Urinary bladder (tissue), 4 donors: ENCODE results near the gene HADHA. TPM values are rescaled to one million over a fixed set of nuclear protein-coding genes. Genes with fewer than 3 reads are reported as not detected.

Experiments used
- DNase-seq: peaks from one replicate; pipeline ENCODE4 v3.0.0-alpha.2; 2015; ENCODE audit errors: extremely low spot score
- H3K27ac ChIP-seq: one replicate; pipeline ENCODE4 v1.5.1; 2013; ENCODE audit warnings: low read depth, mild to moderate bottlenecking, moderate library complexity
- H3K36me3 ChIP-seq: one replicate; pipeline ENCODE4 v1.6.1; 2013; ENCODE audit warnings: mild to moderate bottlenecking, moderate library complexity; ENCODE audit not compliant: insufficient read depth
- H3K4me1 ChIP-seq: one replicate; pipeline ENCODE4 v1.6.1; 2013; ENCODE audit warnings: mild to moderate bottlenecking, moderate library complexity; ENCODE audit not compliant: insufficient read depth
- H3K4me3 ChIP-seq: one replicate; pipeline ENCODE4 v1.5.1; 2013; ENCODE audit warnings: low read depth, low read length
- WGBS: extraction: QIAGEN DNeasy Blood & Tissue Kit; methylation state at CpG from one replicate; pipeline ENCODE4 v1.1.7; 2013; 5-methylcytosine and 5-hydroxymethylcytosine counted together
- polyA plus RNA-seq: library from polyadenylated mRNA; stranded (reverse); fragments of 200-250 nt; gene quantifications from one replicate; pipeline ENCODE4 v1.2.3, GENCODE V29; 2013
- total RNA-seq: library from RNA; depleted of rRNA; stranded (reverse); fragments of >200 nt; gene quantifications from one replicate; pipeline ENCODE4 v1.2.3, GENCODE V29; 2014
- donor health status: healthy with polysubstance abuse.
- donor health status: healthy.

HADHA gene
- total and polyA plus RNA-seq, 2 donors: 107 to 122 TPM

DNA sequence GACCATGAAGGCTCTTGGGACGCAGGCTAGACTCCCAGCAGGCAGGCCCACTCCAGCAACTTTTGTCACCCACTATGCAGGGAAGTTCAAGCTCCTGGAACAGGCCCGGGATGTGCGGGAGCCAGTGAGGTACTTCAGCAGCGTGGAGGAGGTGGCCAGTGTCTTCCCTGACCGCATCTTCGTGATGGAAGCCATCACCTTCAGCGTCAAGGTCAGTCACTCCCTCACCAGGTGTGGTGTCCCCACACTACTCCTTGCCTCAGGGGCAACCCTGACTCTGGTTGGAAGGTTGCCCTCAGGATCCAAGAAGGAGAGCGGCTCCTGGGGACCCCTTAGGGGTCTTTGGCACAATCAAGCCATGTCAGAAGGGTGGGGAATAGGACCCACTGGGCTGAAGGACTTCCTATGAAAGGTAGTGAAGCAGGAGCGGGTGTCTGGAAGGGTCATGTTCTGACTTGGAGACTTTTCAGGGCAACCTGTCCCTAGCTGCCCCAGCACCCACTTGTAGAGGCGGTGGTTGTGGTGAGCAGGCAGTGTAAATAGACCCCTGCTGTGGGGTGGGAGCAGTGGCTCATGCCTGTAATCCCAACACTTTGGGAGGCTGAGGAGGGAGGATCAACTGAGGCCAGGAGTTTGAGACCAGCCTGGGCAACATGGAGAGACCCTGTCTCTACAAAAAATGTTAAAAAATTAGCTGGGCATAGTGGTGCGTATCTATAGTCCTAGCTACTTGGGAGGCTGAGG lies 61.4 kb downstream of the HADHA start:
- Histone ChIP-seq H3K27ac (no peak overlapping the region), H3K36me3 (no peaks in the 10 kb centered on the region), H3K4me1 (no peaks in the 10 kb centered on the region), H3K4me3 (no peak overlapping the region)
- DNase-seq: no peak
- 98% methylated on average over 11 of the region's 11 CpGs for WGBS

DNA sequence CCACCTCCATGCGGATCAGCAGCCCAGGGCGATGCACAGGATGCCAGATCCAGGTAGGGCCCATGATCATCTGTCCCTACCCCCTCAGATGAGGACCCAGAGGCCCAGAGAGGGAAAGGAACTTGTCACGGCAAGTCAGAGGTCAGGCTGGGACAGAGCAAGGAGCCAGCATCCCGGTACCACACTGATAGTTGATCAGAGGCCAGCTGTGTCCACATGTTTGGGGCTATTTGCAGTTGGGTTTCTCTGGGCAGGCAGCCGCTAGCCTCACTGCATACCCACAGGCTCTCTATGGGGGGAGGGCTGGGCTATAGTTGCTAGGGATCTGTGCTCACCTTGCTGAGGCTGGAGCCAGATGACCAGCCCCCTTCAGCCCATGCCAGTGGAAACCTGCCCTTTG lies 62.0 kb downstream of the HADHA start:
- no peak overlapping the region for H3K27ac ChIP-seq
- H3K4me3 ChIP-seq: no peak overlapping the region
- 84% methylated on average over 5 of the region's 5 CpGs for WGBS

DNA sequence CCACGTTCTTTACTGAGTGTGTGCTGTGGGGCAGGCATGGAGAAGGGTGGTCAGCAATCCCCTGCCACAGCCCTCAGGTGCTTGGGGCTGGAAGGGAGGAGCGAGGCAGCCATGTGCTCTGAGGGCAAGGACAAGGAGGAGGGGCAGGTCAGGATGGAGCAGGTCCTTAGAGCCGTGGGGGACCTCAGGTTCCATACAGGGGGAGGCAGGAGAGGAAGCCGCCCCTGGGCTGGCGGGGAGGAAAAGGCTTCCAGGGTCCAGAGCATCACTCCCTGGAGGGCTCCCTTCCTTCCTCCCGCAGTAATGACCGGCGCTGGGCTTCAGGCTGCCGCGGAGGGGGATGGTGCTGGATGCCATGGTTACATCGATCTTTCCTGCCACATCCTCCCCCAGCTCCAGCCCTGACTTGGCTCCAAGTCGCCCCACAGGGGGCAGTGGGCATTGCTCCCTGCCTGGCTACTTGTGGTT lies 65.0 kb downstream of the HADHA start:
- Histone ChIP-seq H3K4me1 (no peaks in the 10 kb centered on the region), H3K27ac (no peak overlapping the region), H3K4me3 (no peak overlapping the region), H3K36me3 (no peaks in the 10 kb centered on the region)
- DNase-seq: no peak
- WGBS: 45% methylated on average over 12 of the region's 12 CpGs

More for the DNA sequence above, 62.0 kb downstream of the HADHA start:
- Histone ChIP-seq H3K4me1 (no peaks in the 10 kb centered on the region), H3K36me3 (no peaks in the 10 kb centered on the region)
- no peak for DNase-seq

DNA sequence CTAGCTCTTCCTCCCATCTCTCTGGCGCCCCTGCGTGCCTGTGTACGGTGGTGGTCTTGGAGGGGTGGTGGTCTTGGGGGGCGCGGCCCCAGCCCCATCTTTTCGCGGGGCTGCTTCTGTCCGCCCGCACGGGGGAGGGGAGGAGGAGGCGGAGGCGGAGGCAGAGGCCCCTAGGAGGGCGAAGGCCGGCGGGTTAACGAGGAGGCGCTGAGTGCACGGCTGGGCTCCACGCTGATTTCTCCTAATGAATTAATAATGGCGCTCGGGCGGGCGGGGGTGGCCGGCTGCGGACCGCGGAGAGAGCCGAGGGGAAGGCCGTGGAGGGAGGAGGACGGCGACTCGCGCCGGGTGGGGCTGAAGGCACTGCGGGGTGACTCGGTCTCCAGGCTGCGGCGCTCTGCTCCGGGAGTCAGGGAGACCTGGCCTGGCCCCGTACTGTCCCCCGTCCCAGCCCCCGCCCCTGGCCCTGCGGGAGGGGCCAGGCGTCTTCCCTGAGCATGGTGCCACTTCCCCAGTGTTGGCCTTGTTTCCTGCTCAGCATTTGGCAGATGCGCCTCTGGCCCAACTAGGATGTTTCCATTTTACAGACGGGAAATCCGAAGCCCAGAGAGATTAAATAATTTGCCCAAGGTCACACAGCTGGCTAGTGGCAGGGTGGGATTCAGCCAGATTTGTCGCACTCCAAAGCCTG lies 65.5 kb downstream of the HADHA start:
- Histone ChIP-seq H3K36me3 (no peaks in the 10 kb centered on the region), H3K4me3 (peak overlapping the region; percentile 45), H3K4me1 (peaks cover 1% of the 10 kb centered on the region), H3K27ac (no peak overlapping the region)
- DNase-seq: no peak
- 2% methylated on average over 48 of the region's 48 CpGs for WGBS

DNA sequence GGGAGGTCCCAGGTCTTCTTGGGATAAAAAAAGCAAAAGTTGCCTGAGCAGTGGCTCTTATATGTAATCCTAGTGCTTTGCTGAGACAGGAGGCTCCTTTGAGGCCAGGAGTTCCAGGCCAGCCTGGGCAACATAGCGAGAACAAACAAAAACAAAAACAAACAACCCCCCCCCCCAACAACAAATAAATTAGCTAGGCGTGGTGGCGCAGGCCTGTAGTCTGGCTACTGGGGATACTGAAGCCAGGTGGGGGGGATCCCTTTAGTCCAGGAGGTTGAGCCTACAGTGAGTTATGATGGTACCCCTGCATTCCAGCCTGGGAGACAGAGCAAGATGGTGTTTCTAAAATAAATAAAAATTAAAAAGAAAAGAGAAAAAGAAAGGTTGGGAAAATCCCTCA lies 66.2 kb downstream of the HADHA start:
- H3K4me3 ChIP-seq: peak overlapping the region; percentile 45
- 92% methylated on average over 3 of the region's 3 CpGs for WGBS
- DNase-seq: no peak

DNA sequence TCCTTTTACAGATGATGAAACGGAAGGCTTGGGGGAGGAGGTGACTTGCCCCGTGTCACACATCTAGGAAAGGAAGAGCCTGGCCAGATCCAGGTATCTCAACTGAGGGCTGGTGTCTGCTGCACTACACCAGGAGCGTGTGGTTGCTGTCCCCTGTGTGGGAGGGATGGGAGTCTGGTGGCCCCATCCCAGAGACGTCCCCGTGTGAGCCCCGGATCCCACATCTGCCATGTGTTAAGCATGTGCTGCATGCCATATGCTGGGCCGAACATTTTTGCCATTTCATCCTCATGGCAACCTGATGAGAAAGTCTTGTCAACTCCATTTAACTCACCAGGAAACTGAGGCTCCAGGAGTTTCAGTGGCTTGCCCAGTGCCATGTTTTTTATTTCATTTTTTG lies 67.3 kb downstream of the HADHA start:
- Histone ChIP-seq H3K36me3 (no peaks in the 10 kb centered on the region), H3K4me3 (no peak overlapping the region), H3K4me1 (peaks cover 1% of the 10 kb centered on the region), H3K27ac (no peak overlapping the region)
- no peak for DNase-seq
- 91% methylated on average over 7 of the region's 7 CpGs for WGBS

More for the DNA sequence above, 66.2 kb downstream of the HADHA start:
- Histone ChIP-seq H3K27ac (no peak overlapping the region), H3K4me1 (peaks cover 1% of the 10 kb centered on the region), H3K36me3 (no peaks in the 10 kb centered on the region)

DNA sequence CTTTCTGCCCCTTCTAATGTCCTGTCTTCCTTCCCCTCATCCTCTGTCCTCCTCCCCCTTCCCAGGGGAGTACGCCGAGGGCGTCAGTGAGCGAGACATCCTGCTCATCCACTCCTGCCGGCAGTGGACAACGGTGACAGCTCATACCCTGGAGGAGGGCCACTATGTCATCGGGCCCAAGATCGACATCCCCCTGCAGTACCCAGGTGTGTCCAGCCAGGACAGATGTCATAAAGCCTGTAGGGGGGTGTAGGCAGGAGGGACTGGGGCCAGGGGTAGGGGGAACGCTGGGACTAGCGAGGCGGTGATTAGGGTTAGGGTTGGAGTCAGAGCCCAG lies 68.2 kb downstream of the HADHA start:
- WGBS: 78% methylated on average over 11 of the region's 11 CpGs
- no peak for DNase-seq
- no peak overlapping the region for H3K4me3 ChIP-seq
- H3K4me1 ChIP-seq: peaks cover 1% of the 10 kb centered on the region
- H3K36me3 ChIP-seq: no peaks in the 10 kb centered on the region
- H3K27ac ChIP-seq: no peak overlapping the region

DNA sequence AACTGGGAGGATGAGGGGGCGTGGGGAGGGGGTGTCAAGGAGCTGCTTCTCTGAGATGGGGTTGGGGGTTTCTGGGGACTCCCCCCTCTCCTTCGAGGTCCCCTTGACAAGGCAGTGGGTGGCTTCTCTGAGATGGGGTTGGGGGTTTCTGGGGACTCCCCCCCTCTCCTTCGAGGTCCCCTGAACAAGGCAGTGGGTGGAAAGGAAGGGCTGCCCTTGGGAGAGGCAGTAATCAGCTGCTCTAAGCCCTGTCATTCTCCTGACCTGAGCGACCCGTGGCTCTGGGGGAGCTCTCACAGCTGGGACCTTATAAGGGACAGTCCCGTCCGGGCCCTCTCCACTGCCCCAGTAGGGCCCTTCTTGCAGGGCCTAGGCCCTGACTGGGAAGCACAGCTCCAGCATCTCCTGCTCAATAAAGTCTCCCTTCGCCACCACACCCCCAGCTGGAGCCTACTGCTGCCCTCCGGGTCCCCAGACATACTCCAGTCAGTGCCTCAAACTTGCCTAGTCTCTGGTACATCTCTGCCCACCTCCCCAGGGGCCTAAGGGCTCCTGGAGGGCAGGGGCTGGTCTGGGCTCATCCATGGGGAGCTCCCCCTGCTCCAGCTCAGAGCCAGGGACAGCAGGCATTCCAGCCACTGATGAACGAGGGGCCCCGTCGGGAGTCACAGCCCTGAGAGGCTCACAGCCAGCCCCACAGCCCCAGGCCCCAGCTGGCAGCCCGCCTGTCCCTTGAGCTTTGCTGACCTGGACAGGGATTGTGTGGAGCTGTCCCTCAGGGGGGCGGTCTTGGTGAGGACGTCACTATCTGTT lies 68.8 kb downstream of the HADHA start:
- WGBS: 71% methylated on average over 15 of the region's 15 CpGs
- Histone ChIP-seq H3K4me3 (no peak overlapping the region), H3K4me1 (peaks cover 1% of the 10 kb centered on the region), H3K36me3 (no peaks in the 10 kb centered on the region), H3K27ac (no peak overlapping the region)
- DNase-seq: no peak

DNA sequence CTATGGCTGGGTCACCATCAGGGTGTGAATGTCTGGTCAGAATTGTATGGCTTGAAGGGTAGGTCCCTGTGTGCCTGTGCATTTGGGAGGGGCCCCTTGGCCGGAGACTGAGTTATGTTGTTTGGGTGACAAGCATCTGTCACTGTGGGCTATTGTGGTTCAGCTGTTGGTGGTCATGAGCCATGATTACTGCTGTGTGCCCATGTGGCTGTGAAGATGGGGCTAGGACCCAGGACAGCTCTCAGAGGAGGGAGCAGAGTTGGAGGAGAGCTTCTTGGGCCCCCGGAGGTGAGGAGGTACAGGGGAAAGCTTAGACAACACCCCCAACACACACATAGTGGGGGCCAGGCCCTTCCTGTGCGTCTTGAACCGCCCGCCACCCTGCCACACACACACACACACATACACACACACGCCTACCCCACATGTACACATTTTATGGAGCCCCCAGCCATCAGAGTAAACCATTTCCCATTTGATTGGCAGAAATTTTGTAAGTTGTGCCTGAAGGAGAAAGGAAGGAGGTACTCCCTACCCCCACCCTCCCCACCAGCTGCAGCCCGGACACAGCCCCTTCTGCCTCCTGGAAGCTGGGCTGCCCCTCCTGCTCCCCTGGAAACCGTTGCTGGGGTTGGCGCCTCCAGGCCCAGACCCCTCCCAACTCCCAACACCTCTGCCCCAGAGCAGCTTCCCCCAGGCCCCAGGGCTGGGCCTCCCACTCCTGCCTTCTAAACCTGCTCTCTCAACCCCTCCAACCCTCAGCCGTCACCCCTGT lies 69.6 kb downstream of the HADHA start:
- no peaks in the 10 kb centered on the region for H3K36me3 ChIP-seq
- no peak for DNase-seq
- peaks cover 1% of the 10 kb centered on the region for H3K4me1 ChIP-seq
- 76% methylated on average over 10 of the region's 10 CpGs for WGBS
- H3K27ac ChIP-seq: no peak overlapping the region
- H3K4me3 ChIP-seq: no peak overlapping the region

DNA sequence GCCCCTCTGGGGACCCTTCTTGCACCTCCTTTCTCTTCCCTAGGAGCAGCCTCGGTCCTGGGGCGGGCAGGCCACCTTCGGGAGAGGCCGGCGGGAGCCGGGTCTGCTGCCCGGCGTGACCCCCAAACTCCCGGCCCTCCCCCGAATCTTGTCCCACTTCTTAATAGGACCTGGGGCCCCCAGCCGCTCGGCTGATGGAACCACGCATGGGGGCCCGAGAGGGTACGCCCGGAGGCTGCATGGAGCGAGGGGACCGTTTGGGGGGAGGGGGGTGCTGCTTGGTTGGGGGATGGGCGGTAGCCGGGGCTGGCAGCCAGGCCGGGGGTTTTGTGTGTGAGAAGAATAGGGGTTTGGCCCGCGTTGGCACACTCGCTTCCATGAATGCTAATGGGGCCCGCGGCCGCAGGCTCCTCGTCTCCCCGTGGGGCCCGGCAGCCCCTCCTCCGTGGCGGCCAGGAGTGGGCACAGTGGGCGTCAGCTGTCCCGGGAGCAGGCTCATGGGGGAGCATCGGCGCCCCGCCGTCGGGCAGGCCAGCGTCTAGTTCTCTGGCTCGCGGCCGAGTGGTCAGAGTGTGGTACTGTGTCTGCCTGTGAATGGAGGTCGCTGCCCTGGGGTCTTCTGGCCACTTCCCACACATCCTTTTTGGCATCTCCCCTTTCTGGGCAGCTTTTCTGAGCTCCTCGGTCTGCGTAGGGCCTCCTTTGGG lies 70.5 kb downstream of the HADHA start:
- WGBS: 20% methylated on average over 46 of the region's 46 CpGs
- H3K27ac ChIP-seq: no peak overlapping the region
- peak overlapping the region; percentile 46 for H3K4me3 ChIP-seq
- peaks cover 1% of the 10 kb centered on the region for H3K4me1 ChIP-seq
- H3K36me3 ChIP-seq: no peaks in the 10 kb centered on the region
- DNase-seq: no peak

DNA sequence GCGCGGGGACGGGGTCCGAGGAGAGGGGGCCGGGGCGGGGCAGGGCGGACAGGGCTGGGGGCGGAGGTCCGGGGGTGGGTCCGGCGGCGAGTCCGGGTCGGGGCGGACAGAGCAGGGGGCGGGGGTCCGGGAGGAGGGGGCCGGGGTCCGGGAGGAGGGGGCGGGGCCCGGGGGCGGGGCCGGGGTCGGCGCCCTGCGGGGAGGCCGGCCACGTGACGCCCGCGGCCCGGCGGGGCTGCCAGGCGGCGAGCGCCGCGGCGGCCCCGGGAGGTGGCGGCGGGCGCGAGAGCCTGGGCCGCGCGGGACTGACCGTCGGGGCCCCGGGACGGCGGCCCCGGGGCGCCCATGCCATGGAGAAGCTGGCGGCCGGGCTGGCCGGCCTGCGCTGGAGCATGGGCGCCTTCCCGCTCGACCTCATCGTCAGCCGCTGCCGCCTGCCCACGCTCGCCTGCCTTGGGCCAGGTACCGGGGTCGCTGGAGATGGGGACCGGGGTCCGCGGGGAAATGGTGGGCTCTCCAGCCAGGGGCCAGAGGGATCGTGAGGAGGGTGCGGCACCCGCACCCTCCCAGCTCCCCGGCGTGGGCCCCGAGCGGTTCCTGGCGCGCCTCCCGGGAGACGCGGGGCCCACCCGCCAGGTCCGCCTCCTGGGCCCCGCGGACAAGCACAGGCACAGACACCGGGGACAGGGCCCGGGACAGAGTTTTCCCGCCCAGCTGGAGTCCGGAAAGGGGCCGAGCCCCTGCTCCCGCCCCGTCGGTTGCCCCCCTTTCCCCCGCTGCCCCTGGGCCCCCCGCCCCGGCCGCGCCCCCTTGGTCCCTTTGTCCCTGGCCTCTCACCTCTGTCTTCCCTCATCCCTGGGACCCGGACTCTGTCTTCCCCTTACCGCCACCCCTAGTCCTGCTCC lies 71.3 kb downstream of the HADHA start, which contains the start of gene GAREM2:
TSS of gene GAREM2 (plus strand) at position 218 of the 905 bp plus-strand sequence. CDS start at position 351, 133 bp downstream.
- Histone ChIP-seq H3K4me1 (peaks cover 1% of the 10 kb centered on the region), H3K4me3 (peak within 1 kb of the TSS; percentile 46), H3K27ac (no peak within 1 kb of the TSS), H3K36me3 (no peaks in the 10 kb centered on the region)
- DNase-seq: no peak
- WGBS: 2% methylated on average over 97 of the region's 102 CpGs
